Testis (tissue), 5 donors: ENCODE data around the gene CALM3. TPM values are rescaled to one million over a fixed set of nuclear protein-coding genes. Genes with fewer than 3 reads are reported as not detected.
"Not testable (repeated sequence)": the region's sequence is repeated elsewhere in the genome, so short reads cannot be mapped to it uniquely, and the experiment has no call there.

Experiments
- DNase-seq: peaks from one replicate; pipeline ENCODE4 v3.0.0-alpha.2; 2019
- H3K27ac ChIP-seq, 2 donors: fragments of 200-600 bp; sonication (generic); one replicate each; pipeline ENCODE4 v1.5.1; 2019
- H3K27me3 ChIP-seq: fragments of 200-600 bp; sonication (generic); one replicate; pipeline ENCODE4 v1.5.1; 2019
- H3K36me3 ChIP-seq: fragments of 200-600 bp; sonication (generic); one replicate; pipeline ENCODE4 v1.5.1; 2017; ENCODE audit warnings: low read depth; ENCODE audit errors: missing control alignments
- H3K4me1 ChIP-seq: fragments of 200-600 bp; sonication (generic); one replicate; pipeline ENCODE4 v1.5.1; 2019
- H3K4me3 ChIP-seq, 2 donors: fragments of 200-600 bp; sonication (generic); one replicate each; pipeline ENCODE4 v1.5.1; 2017 to 2019
- H3K9me3 ChIP-seq: fragments of 200-600 bp; sonication (generic); one replicate; pipeline ENCODE4 v1.5.1; 2017
- POLR2A ChIP-seq: fragments of 450-650 bp; IDR thresholded peaks from one replicate; pipeline ENCODE4 v1.6.1; 2017; ENCODE audit warnings: antibody characterized with exemption, mild to moderate bottlenecking, moderate library complexity
- WGBS, 2 donors: methylation state at CpG; one replicate each; pipeline ENCODE4 v1.1.5; 2018; 5-methylcytosine and 5-hydroxymethylcytosine counted together
- intact Hi-C: fragments of 100-400 bp; cut with DNase I; formaldehyde crosslinking; loops from one replicate; pipeline ENCODE4 v1.15.1; 2023; ENCODE audit warnings: low total_unique reads
- long read RNA-seq, 2 donors: transcript quantifications; one replicate each; lab custom pipeline, GENCODE V29; 2026
- polyA plus RNA-seq: library from polyadenylated mRNA; stranded (reverse); fragments of 350-450 nt; fragmentation: Illumina TruSeq; extraction: RNeasy Lipid Tissue Mini Kit (QIAGEN cat#74804); gene quantifications from one replicate; pipeline ENCODE4 v1.2.3, GENCODE V29; 2014; ENCODE audit warnings: low read depth, low replicate concordance; ENCODE audit not compliant: insufficient read depth
- total RNA-seq, 2 donors: library from RNA; depleted of rRNA; stranded (reverse); fragments of >200 nt; gene quantifications; one replicate each; pipeline ENCODE4 v1.2.3, GENCODE V29; 2016
- TF ChIP-seq, protein P1 (sequence below), 3 experiments: fragments of 450-650 bp in 2 of 3; fragments of 200-600 bp in 1 of 3; sonication (generic) in 1 of 3; IDR thresholded peaks; one replicate each; pipeline ENCODE4 v1.5.1; 2016 to 2019; ENCODE audit warnings: antibody characterized with exemption in 3 of 3, mild to moderate bottlenecking in 2 of 3, moderate library complexity in 1 of 3

CALM3 gene
- 100 to 1,000 TPM; 357 to 380 TPM for total RNA-seq
- polyA plus RNA-seq = 889 TPM
- long read RNA-seq, donor 1, transcript CALM3-207 (4 exons, 721 nt) = minor isoform, 13 of 372 reads
- long read RNA-seq, donor 1, transcript CALM3-201 (6 exons, 2,289 nt) = major isoform, 254 of 372 reads
- long read RNA-seq, donor 1, partial matches to known transcripts = 90 of 372 reads
- long read RNA-seq, donor 1, other reads (novel, unspliced or antisense) = 6 of 372 reads
- long read RNA-seq, donor 2, transcript CALM3-207 (4 exons, 721 nt) = minor isoform, 10 of 487 reads
- long read RNA-seq, donor 2, transcript CALM3-201 (6 exons, 2,289 nt) = major isoform, 177 of 487 reads
- long read RNA-seq, donor 2, partial matches to known transcripts = 277 of 487 reads
- long read RNA-seq, donor 2, other reads (novel, unspliced or antisense) = 17 of 487 reads

DNA sequence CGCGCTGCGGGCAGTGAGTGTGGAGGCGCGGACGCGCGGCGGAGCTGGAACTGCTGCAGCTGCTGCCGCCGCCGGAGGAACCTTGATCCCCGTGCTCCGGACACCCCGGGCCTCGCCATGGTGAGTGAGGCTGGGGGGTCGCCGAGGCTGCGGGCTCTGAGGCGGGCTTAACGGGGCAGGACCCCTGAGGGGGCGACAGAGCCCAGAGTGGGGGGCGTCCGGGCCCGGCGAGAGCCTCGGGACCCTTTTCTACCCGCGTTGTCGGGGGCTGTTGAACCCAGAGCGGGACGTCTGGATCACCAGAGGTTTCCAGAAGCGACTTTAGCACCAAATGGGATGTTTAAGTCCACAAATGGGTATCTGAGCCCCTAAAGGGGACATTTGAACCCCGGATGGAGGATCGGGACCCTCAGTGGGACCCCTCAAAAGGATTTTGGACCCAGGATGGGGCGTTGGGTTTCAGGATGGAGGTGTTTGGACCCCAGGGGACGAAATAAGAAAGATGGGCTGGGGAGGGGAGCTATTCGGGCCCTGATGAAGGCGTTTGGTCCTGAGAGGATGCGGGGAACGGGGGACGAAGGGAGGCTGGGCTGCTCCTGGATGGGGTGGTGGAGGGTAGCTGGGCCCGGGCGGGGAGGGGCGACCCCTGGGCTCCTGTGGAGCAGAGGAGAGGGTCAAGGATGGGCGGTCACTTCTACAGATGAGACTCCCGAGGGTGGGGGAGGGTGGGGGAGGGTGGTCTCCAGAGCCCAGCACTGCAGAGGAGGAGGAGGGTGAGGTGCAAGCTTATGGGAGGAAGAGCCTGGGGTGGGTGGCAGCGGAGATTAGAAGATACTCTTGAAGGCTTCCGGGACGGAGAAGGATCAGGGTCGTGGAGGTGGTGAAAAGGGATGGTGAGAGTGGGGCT, at the start of gene CALM3:
Gene CALM3, plus strand, starts transcription at position 13 of the 907 bp plus-strand sequence. Its CDS starts 105 bp downstream, at position 118.
- Histone ChIP-seq H3K27ac (peak within 1 kb of the TSS; percentile 90 to 94), H3K4me3 (peak within 1 kb of the TSS; percentile 97 to 98), H3K36me3 (no peaks in the 10 kb centered on the region), H3K27me3 (no peaks in the 10 kb centered on the region), H3K9me3 (no peaks in the 10 kb centered on the region), H3K4me1 (peaks cover 39% of the 10 kb centered on the region)
- DNase-seq = peak; percentile 25
- 0 to 1% methylated on average over 19 to 40 of the region's 51 CpGs for WGBS, 2 donors
- TF ChIP-seq POLR2A = peak; percentile 66
- TF ChIP-seq, protein P1, sequence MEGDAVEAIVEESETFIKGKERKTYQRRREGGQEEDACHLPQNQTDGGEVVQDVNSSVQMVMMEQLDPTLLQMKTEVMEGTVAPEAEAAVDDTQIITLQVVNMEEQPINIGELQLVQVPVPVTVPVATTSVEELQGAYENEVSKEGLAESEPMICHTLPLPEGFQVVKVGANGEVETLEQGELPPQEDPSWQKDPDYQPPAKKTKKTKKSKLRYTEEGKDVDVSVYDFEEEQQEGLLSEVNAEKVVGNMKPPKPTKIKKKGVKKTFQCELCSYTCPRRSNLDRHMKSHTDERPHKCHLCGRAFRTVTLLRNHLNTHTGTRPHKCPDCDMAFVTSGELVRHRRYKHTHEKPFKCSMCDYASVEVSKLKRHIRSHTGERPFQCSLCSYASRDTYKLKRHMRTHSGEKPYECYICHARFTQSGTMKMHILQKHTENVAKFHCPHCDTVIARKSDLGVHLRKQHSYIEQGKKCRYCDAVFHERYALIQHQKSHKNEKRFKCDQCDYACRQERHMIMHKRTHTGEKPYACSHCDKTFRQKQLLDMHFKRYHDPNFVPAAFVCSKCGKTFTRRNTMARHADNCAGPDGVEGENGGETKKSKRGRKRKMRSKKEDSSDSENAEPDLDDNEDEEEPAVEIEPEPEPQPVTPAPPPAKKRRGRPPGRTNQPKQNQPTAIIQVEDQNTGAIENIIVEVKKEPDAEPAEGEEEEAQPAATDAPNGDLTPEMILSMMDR (IDR thresholded peaks at IDR 0.05) = no peak
- intact Hi-C loops = no loop called here

DNA sequence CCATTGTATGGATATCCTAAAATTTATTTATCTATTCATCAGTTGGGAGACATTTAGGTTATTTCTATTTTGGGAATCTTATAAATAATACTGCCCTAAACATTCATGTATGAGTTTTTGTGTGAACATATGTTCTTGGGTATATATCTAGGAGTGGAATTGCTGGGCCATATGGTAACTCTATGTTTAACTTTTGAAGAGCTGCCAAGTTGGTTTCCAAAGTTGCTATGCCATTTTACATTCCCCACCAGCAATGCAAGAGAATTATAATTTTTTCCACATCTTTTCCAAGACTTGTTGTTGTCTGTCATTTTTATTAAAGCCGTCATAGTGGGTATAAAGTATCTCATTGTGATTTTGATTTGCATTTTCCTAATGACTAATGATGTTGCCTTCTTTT, 48.2 kb upstream of the CALM3 start:
- H3K4me1 ChIP-seq = no peaks in the 10 kb centered on the region
- H3K36me3 ChIP-seq = no peaks in the 10 kb centered on the region
- no peak overlapping the region for H3K27ac ChIP-seq
- H3K4me3 ChIP-seq = no peak overlapping the region
- TF ChIP-seq, protein P1 (IDR thresholded peaks at IDR 0.05) = no peak
- TF ChIP-seq POLR2A = no peak
- no peaks in the 10 kb centered on the region for H3K9me3 ChIP-seq
- no peak for DNase-seq
- intact Hi-C loops = no loop called here
- no peaks in the 10 kb centered on the region for H3K27me3 ChIP-seq
- 92 to 97% methylated on average over 1 of the region's 1 CpG for WGBS, 2 donors

GRCh38 chr19:46554161-46554560, 47.0 kb upstream of the CALM3 start:
- no peaks in the 10 kb centered on the region for H3K36me3 ChIP-seq
- no peaks in the 10 kb centered on the region for H3K9me3 ChIP-seq
- no peak overlapping the region for H3K27ac ChIP-seq
- WGBS, 2 donors = 91 to 100% methylated on average over 1 of the region's 1 CpG
- no peak for DNase-seq
- TF ChIP-seq, protein P1 (IDR thresholded peaks at IDR 0.05) = no peak
- no peak for TF ChIP-seq POLR2A
- no peaks in the 10 kb centered on the region for H3K27me3 ChIP-seq
- no peak overlapping the region for H3K4me3 ChIP-seq
- intact Hi-C loops = no loop called here
- H3K4me1 ChIP-seq = no peaks in the 10 kb centered on the region

GRCh38 chr19:46555628-46556280, 45.4 kb upstream of the CALM3 start:
- H3K4me1 ChIP-seq = no peaks in the 10 kb centered on the region
- no peak overlapping the region for H3K27ac ChIP-seq
- H3K27me3 ChIP-seq = no peaks in the 10 kb centered on the region
- TF ChIP-seq, protein P1 (IDR thresholded peaks at IDR 0.05) = no peak
- no peak for TF ChIP-seq POLR2A
- intact Hi-C loops = no loop called here
- WGBS, 2 donors = 47 to 61% methylated on average over 2 of the region's 2 CpGs
- no peaks in the 10 kb centered on the region for H3K9me3 ChIP-seq
- DNase-seq = no peak
- H3K4me3 ChIP-seq = no peak overlapping the region
- no peaks in the 10 kb centered on the region for H3K36me3 ChIP-seq

- H3K27me3 ChIP-seq, intact Hi-C loops, DNase-seq, H3K27ac ChIP-seq, H3K36me3 ChIP-seq, H3K9me3 ChIP-seq, H3K4me3 ChIP-seq, H3K4me1 ChIP-seq: not testable (repeated sequence)
- 87 to 89% methylated on average over 5 of the region's 5 CpGs for WGBS, 2 donors
These were observed 44.7 kb upstream of the CALM3 start for GRCh38 chr19:46556471-46556870.
